PC-3 (cell line): ENCODE results near the gene DSG3.

Experiments used
- CTCF ChIP-seq: fragments of 300-600 bp; sonication (generic); conservative IDR thresholded peaks from 2 replicates; pipeline ENCODE4 v1.5.1; 2017; ENCODE audit warnings: antibody characterized with exemption, low read depth, mild to moderate bottlenecking, low read length
- EZH2 ChIP-seq: fragments of 300-600 bp; sonication (generic); IDR thresholded peaks from one replicate; pipeline ENCODE4 v1.6.1; 2017; ENCODE audit warnings: antibody characterized with exemption, mild to moderate bottlenecking, low read length; ENCODE audit not compliant: unreplicated experiment
- EZH2phosphoT487 ChIP-seq: fragments of 300-600 bp; sonication (generic); IDR thresholded peaks from 2 replicates; pipeline ENCODE4 v1.6.1; 2018; ENCODE audit warnings: mild to moderate bottlenecking, antibody characterized with exemption, low read length, borderline replicate concordance

GRCh38 chr18:31413137-31413536 is 34.4 kb upstream of the DSG3 start:
- TF ChIP-seq CTCF (no peak), EZH2phosphoT487 (no peak), EZH2 (no peak)
